ENCODE measurements around the gene MOGAT2.
A peak's percentile ranks its signal among the peaks of the same experiment; 100 is the strongest.

The MOGAT2 gene

GRCh38 chr11:75716659-75717058 lies 979 bp upstream of the MOGAT2 start:
- H3K4me1 Mint-ChIP-seq = peaks cover 19% of the 10 kb centered on the region
- H3K4me3 Mint-ChIP-seq = no peak overlapping the region
- DNase-seq = no peak
- H3K27me3 Mint-ChIP-seq (ENCODE audit: low read depth, poor library complexity) = peaks cover 34% of the 10 kb centered on the region
- H3K9me3 Mint-ChIP-seq = no peaks in the 10 kb centered on the region
- no peak overlapping the region for H3K27ac Mint-ChIP-seq
- no peaks in the 10 kb centered on the region for H3K36me3 Mint-ChIP-seq (ENCODE audit: low read depth)
- no peak for TF ChIP-seq CTCF (IDR thresholded peaks at IDR 0.05)

- no peak for TF ChIP-seq CTCF (IDR thresholded peaks at IDR 0.05)
- Mint-ChIP-seq H3K27ac (peak overlapping the region; percentile 49), H3K27me3 (ENCODE audit: low read depth, poor library complexity) (peaks cover 36% of the 10 kb centered on the region), H3K36me3 (ENCODE audit: low read depth) (no peaks in the 10 kb centered on the region), H3K4me3 (no peak overlapping the region), H3K9me3 (no peaks in the 10 kb centered on the region), H3K4me1 (peaks cover 20% of the 10 kb centered on the region)
- no peak for DNase-seq
Measured at GRCh38 chr11:75718419-75719339, 1.0 kb downstream of the MOGAT2 start.

- no peak for DNase-seq
- Mint-ChIP-seq H3K9me3 (no peaks in the 10 kb centered on the region), H3K27ac (no peak overlapping the region), H3K36me3 (ENCODE audit: low read depth) (no peaks in the 10 kb centered on the region), H3K27me3 (ENCODE audit: low read depth, poor library complexity) (peaks cover 30% of the 10 kb centered on the region), H3K4me3 (no peak overlapping the region), H3K4me1 (peaks cover 29% of the 10 kb centered on the region)
- no peak for TF ChIP-seq CTCF (IDR thresholded peaks at IDR 0.05)
Measured at GRCh38 chr11:75719340-75720239, 2.0 kb downstream of the MOGAT2 start.

GRCh38 chr11:75720639-75721038 lies 3.0 kb downstream of the MOGAT2 start:
- H3K4me1 Mint-ChIP-seq = peaks cover 32% of the 10 kb centered on the region
- H3K4me3 Mint-ChIP-seq = no peak overlapping the region
- no peak for TF ChIP-seq CTCF (IDR thresholded peaks at IDR 0.05)

GRCh38 chr11:75721852-75722668 lies 4.4 kb downstream of the MOGAT2 start:
- H3K4me3 Mint-ChIP-seq = no peak overlapping the region
- DNase-seq = no peak
- H3K9me3 Mint-ChIP-seq = no peaks in the 10 kb centered on the region
- no peak overlapping the region for H3K27ac Mint-ChIP-seq
- H3K4me1 Mint-ChIP-seq = peaks cover 32% of the 10 kb centered on the region
- H3K27me3 Mint-ChIP-seq (ENCODE audit: low read depth, poor library complexity) = peaks cover 18% of the 10 kb centered on the region
- no peak for TF ChIP-seq CTCF (IDR thresholded peaks at IDR 0.05)
- no peaks in the 10 kb centered on the region for H3K36me3 Mint-ChIP-seq (ENCODE audit: low read depth)

More at GRCh38 chr11:75720639-75721038, 3.0 kb downstream of the MOGAT2 start:
- Mint-ChIP-seq H3K36me3 (ENCODE audit: low read depth) (no peaks in the 10 kb centered on the region), H3K27ac (peak overlapping the region; percentile 62), H3K27me3 (ENCODE audit: low read depth, poor library complexity) (peaks cover 25% of the 10 kb centered on the region), H3K9me3 (no peaks in the 10 kb centered on the region)
- DNase-seq = no peak
